CD1c-positive myeloid dendritic cell (primary cell): ENCODE measurements around the gene JSRP1.
A peak's percentile ranks its signal among the peaks of the same experiment; 100 is the strongest.
"Not testable (repeated sequence)": the region's sequence is repeated elsewhere in the genome, so short reads cannot be mapped to it uniquely, and the experiment has no call there.

Experiments used
- DNase-seq: peaks from one replicate; pipeline ENCODE4 v3.0.0-alpha.2; 2016; ENCODE audit errors: extremely low spot score

The JSRP1 gene

GRCh38 chr19:2282062-2282861 is 26.0 kb upstream of the JSRP1 start, which contains the start of gene PEAK3:
TSS of gene PEAK3 (minus strand) at chr19:2282175. CDS start at chr19:2280931, 1,244 bp downstream.
- peak; percentile 85 for DNase-seq

GRCh38 chr19:2281265-2282061 is 25.2 kb upstream of the JSRP1 start:
- not testable (repeated sequence) for DNase-seq

- DNase-seq = no peak
Observed at GRCh38 chr19:2280633-2281264, 24.5 kb upstream of the JSRP1 start.

GRCh38 chr19:2278459-2279158 is 22.4 kb upstream of the JSRP1 start:
- no peak for DNase-seq

- no peak for DNase-seq
Observed at GRCh38 chr19:2277138-2277537, 20.9 kb upstream of the JSRP1 start.

GRCh38 chr19:2276429-2276986 is 20.3 kb upstream of the JSRP1 start:
- no peak for DNase-seq

- no peak for DNase-seq
Observed at GRCh38 chr19:2275588-2276428, 19.6 kb upstream of the JSRP1 start.

- peak; percentile 75 for DNase-seq
Observed at GRCh38 chr19:2274931-2275535, 18.8 kb upstream of the JSRP1 start.

- no peak for DNase-seq
Observed at GRCh38 chr19:2274185-2274711, 18.0 kb upstream of the JSRP1 start.

- DNase-seq = peak; percentile 87
Observed at GRCh38 chr19:2273356-2274184, 17.4 kb upstream of the JSRP1 start.

- DNase-seq = no peak
Observed at GRCh38 chr19:2271234-2272103, 15.3 kb upstream of the JSRP1 start.

- DNase-seq = peak; percentile 96
Observed at GRCh38 chr19:2270423-2271233, 14.4 kb upstream of the JSRP1 start.

- DNase-seq = no peak
Observed at GRCh38 chr19:2270157-2270422, 13.9 kb upstream of the JSRP1 start.

- peak; percentile 98 for DNase-seq
Observed at GRCh38 chr19:2269244-2270156, 13.3 kb upstream of the JSRP1 start.

- DNase-seq = no peak
Observed at GRCh38 chr19:2268861-2269243, 12.6 kb upstream of the JSRP1 start.

GRCh38 chr19:2268480-2268830 is 12.2 kb upstream of the JSRP1 start:
- no peak for DNase-seq
